ENCODE data around the gene OR4D9.

Gene OR4D9

GRCh38 chr11:59550842-59551658 is 39.7 kb downstream of the OR4D9 start:
- DNase-seq (ENCODE audit: low read depth in 2 of 2) = peak; percentile 38 to 64

DNA sequence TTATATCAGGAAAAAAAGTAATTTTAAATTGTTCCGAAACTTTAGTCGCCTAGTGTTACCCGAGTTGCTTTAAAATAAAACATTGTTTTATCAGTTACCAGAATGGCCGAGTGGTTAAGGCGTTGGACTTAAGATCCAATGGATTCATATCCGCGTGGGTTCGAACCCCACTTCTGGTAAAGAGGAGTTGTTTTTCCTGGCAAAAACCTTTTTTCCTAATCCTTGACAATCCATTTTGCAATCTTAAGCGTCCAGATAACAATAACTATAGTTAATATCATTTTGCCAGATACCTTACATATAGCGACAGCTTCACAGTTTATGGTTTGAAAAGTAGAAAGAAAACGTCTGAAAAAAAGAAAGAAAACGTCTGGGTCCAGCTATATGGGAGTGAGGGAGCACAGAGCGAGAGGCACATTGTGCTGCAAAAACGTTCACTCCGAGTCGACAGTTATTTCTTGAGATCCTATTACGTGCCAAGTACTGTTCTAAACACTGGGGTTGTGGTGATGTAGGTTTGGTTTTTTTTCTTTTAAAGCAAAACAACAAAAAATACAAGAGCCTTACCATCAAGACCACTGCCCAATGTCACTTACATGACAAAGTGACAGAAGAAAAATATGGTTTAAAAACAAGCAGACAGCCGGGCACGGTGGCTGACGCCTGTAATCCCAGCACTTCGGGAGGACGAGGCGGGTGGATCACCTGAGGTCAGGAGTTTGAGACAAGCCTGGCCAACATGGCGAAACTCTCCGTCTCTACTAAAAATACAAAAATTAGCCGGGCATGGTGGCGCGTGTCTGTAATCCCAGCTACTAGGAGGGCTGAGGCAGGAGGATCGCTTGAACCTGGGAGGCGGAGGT is 40.6 kb downstream of the OR4D9 start:
- no peak for DNase-seq (ENCODE audit: low read depth in 2 of 2)

- DNase-seq (ENCODE audit: low read depth in 2 of 2) = no peak
Measured at GRCh38 chr11:59552844-59553243, 41.5 kb downstream of the OR4D9 start.

DNA sequence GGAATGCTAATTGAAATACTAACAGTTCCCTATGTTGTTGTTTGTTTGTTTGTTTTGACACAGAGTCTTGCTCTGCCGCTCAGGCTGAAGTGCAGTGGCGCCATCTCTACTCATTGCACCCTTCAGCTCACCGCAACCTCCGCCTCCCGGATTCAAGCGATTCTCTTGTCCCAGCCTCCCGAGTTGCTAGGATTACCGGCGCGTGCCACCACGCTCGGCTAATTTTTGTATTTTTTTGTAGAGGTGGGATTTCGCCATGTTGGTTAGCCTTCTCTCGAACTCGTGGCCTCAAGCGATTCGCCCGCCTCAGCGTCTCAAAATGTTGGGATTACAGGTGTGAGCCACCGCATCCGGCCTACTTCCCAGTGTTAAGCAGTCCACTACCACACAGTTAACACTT is 42.0 kb downstream of the OR4D9 start:
- DNase-seq (ENCODE audit: low read depth in 2 of 2) = no peak

- DNase-seq (ENCODE audit: low read depth in 2 of 2) = no peak
Measured at GRCh38 chr11:59555601-59556114, 44.3 kb downstream of the OR4D9 start.

DNA sequence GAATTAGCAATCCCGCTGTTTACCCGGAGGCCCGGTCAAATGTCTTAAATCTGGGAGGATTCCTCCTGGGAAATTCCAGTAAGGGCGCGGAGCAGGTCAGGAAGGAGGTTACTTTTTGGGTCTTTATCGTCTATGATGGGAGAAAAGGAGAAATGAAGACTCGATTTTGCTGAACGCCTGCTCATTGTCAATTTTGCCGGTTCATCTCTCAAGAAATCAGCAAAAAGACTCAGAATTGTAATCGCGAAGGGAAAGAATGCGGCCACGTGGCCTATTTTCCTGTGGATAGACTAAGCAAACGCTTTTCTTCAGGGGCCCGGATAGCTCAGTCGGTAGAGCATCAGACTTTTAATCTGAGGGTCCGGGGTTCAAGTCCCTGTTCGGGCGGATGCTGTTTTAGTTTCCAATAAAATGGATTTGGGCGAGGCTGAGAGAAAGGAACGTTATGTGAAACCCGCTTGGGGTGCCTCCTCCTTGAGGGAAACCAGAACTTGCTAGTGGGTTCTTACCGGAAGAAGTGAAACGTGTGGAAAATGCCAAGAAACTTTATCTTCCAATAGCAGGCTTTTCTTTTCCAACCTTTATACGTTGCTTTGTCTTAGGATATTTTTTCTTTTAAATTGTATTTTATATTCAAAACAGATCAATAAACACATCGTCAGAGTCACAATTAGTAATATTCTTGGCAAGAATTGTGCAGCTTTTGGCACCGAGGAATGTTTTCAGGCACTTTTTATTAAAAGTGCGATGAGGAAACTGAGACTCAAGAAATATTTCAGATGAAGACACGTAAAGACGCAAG is 45.0 kb downstream of the OR4D9 start:
- DNase-seq (ENCODE audit: low read depth in 2 of 2) = peak; percentile 32 to 34

GRCh38 chr11:59556917-59557348 is 45.6 kb downstream of the OR4D9 start:
- no peak for DNase-seq (ENCODE audit: low read depth in 2 of 2)

DNA sequence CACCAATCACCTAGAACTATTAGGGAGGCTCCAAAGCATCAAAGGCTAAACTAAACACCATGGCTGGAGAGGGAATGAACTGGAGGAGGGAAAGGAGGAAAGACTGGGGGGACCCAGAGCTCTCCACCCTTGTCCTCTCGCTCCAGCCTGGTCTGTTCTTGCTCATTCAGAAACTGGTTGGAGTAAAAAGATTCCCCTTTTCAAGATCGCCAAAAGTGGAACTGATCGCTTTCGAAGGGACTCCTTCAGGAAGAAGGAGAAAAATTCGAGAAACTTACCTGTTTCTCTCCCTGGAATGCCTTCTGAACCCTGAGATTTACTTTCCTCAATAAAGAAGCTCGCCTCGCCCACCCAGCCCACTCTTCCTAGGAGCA is 46.9 kb downstream of the OR4D9 start:
- DNase-seq (ENCODE audit: low read depth in 2 of 2) = no peak

DNA sequence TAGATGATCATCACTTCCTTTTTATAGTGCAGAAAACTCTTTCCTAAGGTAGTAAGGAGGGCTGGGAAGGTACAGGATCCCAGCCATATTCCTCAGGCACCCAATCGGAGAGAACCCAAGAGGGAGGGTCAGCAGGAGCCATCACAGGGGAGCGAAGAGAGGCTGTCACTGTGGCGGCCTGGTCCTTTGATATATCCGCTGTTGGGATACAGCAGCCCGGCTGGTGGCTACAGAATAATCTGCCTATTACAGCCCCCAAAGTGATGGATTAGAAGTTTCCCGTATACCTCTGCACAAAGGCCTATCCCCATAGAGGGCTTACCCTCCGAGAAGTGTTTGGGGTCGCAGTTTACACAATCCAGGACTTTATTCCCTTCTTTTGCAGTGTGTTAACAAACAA is 48.5 kb downstream of the OR4D9 start:
- DNase-seq (ENCODE audit: low read depth in 2 of 2) = no peak

DNA sequence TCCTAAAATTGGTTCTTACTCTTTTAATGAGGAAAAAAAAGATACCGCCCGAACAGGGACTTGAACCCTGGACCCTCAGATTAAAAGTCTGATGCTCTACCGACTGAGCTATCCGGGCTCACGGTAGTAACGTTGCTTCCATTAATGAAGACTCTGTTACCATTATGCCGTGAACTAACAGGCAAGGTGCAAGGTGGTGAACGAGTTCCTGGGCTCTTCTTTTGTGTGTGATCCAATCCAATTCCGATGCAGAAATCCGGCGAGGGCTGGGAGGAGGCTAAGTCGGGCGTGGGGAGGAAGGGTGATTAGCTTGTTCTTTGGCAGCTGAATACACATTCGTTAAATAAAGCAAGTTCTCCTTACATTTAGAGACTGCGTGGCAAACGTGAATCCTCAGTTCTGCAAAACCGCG is 49.0 kb downstream of the OR4D9 start:
- peak in 1 of 2 donors; percentile 50 for DNase-seq (ENCODE audit: low read depth in 2 of 2)

GRCh38 chr11:59560702-59561473 is 49.5 kb downstream of the OR4D9 start:
- peak; percentile 61 to 70 for DNase-seq (ENCODE audit: low read depth in 2 of 2)

- DNase-seq (ENCODE audit: low read depth in 2 of 2) = no peak
Measured at GRCh38 chr11:59562292-59562691, 51.0 kb downstream of the OR4D9 start.

Measured in stimulated activated CD8-positive, alpha-beta memory T cell treated with anti-CD3 and anti-CD28 coated beads, Interleukin-15, amount 100 ng/mL, for 4 hours (primary cell).